Caco-2 (cell line): ENCODE data around the gene MAST3. TPM values are rescaled to one million over a fixed set of nuclear protein-coding genes. Genes with fewer than 3 reads are reported as not detected.

Source experiments
- BruUV-seq: library from RNA; stranded (reverse); fragments of 400-500 nt; replicated peaks from 2 replicates; lab custom pipeline; 2021; lab: Mats Ljungman, UMichigan
- CTCF ChIA-PET: fragments of 300-600 bp; sonication (Branson Sonifier 250); formaldehyde crosslinking; loops from one replicate; lab custom pipeline; 2022; ENCODE audit warnings: antibody characterized with exemption; lab: Charles Lee
- POLR2A ChIA-PET: fragments of 300-600 bp; sonication (Branson Sonifier 250); formaldehyde crosslinking; loops from one replicate; lab custom pipeline; 2022; ENCODE audit warnings: antibody characterized with exemption; lab: Charles Lee
- DNase-seq, 2 experiments: peaks; one replicate each; pipeline versions ENCODE4 v3.0.0 to v3.0.0-alpha.2; 2020 to 2022
- H3K27me3 ChIP-seq: replicated peaks from 2 replicates; pipeline ENCODE4 v1.6.0; 2011; ENCODE audit warnings: low read length; ENCODE audit not compliant: control insufficient read depth, insufficient read depth
- H3K36me3 ChIP-seq: 2 replicates; pipeline ENCODE4 v1.5.1; 2011; ENCODE audit warnings: low read length; ENCODE audit not compliant: control insufficient read depth, insufficient read depth
- H3K4me1 ChIP-seq: fragments of 250-450 bp; sonication (Bioruptor Pico); 2 replicates; pipeline ENCODE4 v1.5.1; 2020; ENCODE audit warnings: mild to moderate bottlenecking
- H3K4me3 ChIP-seq: 2 replicates; pipeline ENCODE4 v1.5.1; 2011; ENCODE audit warnings: low read depth, mild to moderate bottlenecking, control low read depth, low read length
- H3K9me3 ChIP-seq: fragments of 250-450 bp; sonication (Bioruptor Pico); 2 replicates; pipeline ENCODE4 v1.5.1; 2020; ENCODE audit warnings: mild to moderate bottlenecking, moderate library complexity
- H3K27ac Mint-ChIP-seq: one replicate; pipeline ENCODE4 v1.8.0; 2022; ENCODE audit warnings: mixed read lengths; ENCODE audit not compliant: unreplicated experiment
- H3K27me3 Mint-ChIP-seq: one replicate; pipeline ENCODE4 v1.8.0; 2022; ENCODE audit warnings: mixed read lengths; ENCODE audit not compliant: insufficient read depth, unreplicated experiment
- H3K36me3 Mint-ChIP-seq: one replicate; pipeline ENCODE4 v1.8.0; 2022; ENCODE audit warnings: mild to moderate bottlenecking, mixed read lengths; ENCODE audit not compliant: insufficient read depth, unreplicated experiment
- H3K4me1 Mint-ChIP-seq: one replicate; pipeline ENCODE4 v1.8.0; 2022; ENCODE audit warnings: low read depth, mixed read lengths; ENCODE audit not compliant: unreplicated experiment
- H3K4me3 Mint-ChIP-seq: one replicate; pipeline ENCODE4 v1.8.0; 2022; ENCODE audit warnings: mild to moderate bottlenecking, moderate library complexity, mixed read lengths; ENCODE audit not compliant: unreplicated experiment
- H3K9me3 Mint-ChIP-seq: one replicate; pipeline ENCODE4 v1.8.0; 2022; ENCODE audit warnings: mixed read lengths; ENCODE audit not compliant: unreplicated experiment
- intact Hi-C: fragments of 100-400 bp; cut with micrococcal nuclease; formaldehyde crosslinking; loops from one replicate; pipeline ENCODE4 v1.10.0; 2022; ENCODE audit not compliant: unreplicated experiment
- total RNA-seq: library from RNA; stranded (reverse); gene quantifications from 2 replicates; pipeline ENCODE4 v1.2.3, GENCODE V29; 2022
- TF ChIP-seq, protein P1 (sequence below), 2 experiments: fragments of 200-600 bp in 1 of 2; IDR thresholded peaks; 1 replicate in 1 of 2; 2 replicates in 1 of 2; pipeline versions ENCODE4 v1.5.1 to v1.8.0; 2011 to 2022; ENCODE audit warnings: antibody characterized with exemption in 1 of 2, control low read depth in 1 of 2, inconsistent platforms in 1 of 2, low read depth in 1 of 2, low read length in 1 of 2, mild to moderate bottlenecking in 1 of 2, moderate library complexity in 1 of 2; ENCODE audit not compliant: insufficient read depth in 1 of 2, severe bottlenecking in 1 of 2, unreplicated experiment in 1 of 2

The MAST3 gene
- total RNA-seq, 1 experiment from 2014 or later, result 8.2 TPM

- Histone ChIP-seq H3K9me3 (no peaks in the 10 kb centered on the region), H3K36me3 (no peaks in the 10 kb centered on the region; the same call in 1 of the 2 replicates), H3K4me1 (peaks cover 4% of the 10 kb centered on the region; the same call in 1 of the 2 replicates), H3K27me3 (no peaks in the 10 kb centered on the region), H3K4me3 (no peak overlapping the region)
- H3K9me3 Mint-ChIP-seq, result no peaks in the 10 kb centered on the region
- H3K4me1 Mint-ChIP-seq, result no peaks in the 10 kb centered on the region
- H3K27ac Mint-ChIP-seq, result no peak overlapping the region
- no peaks in the 10 kb centered on the region for H3K27me3 Mint-ChIP-seq
- CTCF ChIA-PET, result no interaction called here
- no peak for DNase-seq
- no peak overlapping the region for H3K4me3 Mint-ChIP-seq
- TF ChIP-seq, protein P1, sequence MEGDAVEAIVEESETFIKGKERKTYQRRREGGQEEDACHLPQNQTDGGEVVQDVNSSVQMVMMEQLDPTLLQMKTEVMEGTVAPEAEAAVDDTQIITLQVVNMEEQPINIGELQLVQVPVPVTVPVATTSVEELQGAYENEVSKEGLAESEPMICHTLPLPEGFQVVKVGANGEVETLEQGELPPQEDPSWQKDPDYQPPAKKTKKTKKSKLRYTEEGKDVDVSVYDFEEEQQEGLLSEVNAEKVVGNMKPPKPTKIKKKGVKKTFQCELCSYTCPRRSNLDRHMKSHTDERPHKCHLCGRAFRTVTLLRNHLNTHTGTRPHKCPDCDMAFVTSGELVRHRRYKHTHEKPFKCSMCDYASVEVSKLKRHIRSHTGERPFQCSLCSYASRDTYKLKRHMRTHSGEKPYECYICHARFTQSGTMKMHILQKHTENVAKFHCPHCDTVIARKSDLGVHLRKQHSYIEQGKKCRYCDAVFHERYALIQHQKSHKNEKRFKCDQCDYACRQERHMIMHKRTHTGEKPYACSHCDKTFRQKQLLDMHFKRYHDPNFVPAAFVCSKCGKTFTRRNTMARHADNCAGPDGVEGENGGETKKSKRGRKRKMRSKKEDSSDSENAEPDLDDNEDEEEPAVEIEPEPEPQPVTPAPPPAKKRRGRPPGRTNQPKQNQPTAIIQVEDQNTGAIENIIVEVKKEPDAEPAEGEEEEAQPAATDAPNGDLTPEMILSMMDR (IDR thresholded peaks at IDR 0.05; ENCODE audit: insufficient read depth in 1 of 2, low read depth in 1 of 2, low read length in 1 of 2, severe bottlenecking in 1 of 2, unreplicated experiment in 1 of 2), result no peak
- BruUV-seq, result no TSS peak
- POLR2A ChIA-PET, result no interaction called here
- intact Hi-C loops, result no loop called here
- H3K36me3 Mint-ChIP-seq, result peaks cover 15% of the 10 kb centered on the region
Measured at GRCh38 chr19:18197306-18197705, 99.7 kb downstream of the MAST3 start.

DNA sequence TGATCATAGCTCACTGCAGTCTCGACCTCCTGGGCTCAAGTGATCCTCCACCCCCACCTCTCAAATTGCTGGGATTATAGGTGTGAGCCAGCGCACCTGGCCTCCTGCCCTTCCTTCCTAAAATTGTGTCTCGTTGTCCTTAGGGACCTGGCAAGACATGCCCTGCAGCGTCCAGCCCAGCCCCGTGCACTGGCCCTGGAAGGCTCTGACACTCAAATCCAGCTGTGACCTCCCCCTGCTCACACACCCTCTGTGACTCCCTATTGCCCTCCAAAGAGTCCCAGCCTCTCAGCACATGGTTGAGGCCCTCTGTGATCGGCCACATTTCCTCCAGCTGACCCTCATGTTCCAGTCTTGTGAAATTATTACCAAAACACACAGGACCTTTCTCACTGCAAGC lies 100.4 kb downstream of the MAST3 start:
- Histone ChIP-seq H3K27me3 (no peaks in the 10 kb centered on the region), H3K9me3 (no peaks in the 10 kb centered on the region), H3K36me3 (no peaks in the 10 kb centered on the region; the same call in 1 of the 2 replicates), H3K4me3 (no peak overlapping the region), H3K4me1 (peaks cover 4% of the 10 kb centered on the region; the same call in 1 of the 2 replicates)
- DNase-seq, result no peak
- H3K4me1 Mint-ChIP-seq, result no peaks in the 10 kb centered on the region
- ChIA-PET POLR2A (no interaction called here), CTCF (no interaction called here)
- H3K4me3 Mint-ChIP-seq, result no peak overlapping the region
- no TSS peak for BruUV-seq
- no peaks in the 10 kb centered on the region for H3K27me3 Mint-ChIP-seq
- intact Hi-C loops, result no loop called here
- H3K9me3 Mint-ChIP-seq, result no peaks in the 10 kb centered on the region
- peaks cover 8% of the 10 kb centered on the region for H3K36me3 Mint-ChIP-seq
- TF ChIP-seq, protein P1 (IDR thresholded peaks at IDR 0.05; ENCODE audit: insufficient read depth in 1 of 2, low read depth in 1 of 2, low read length in 1 of 2, severe bottlenecking in 1 of 2, unreplicated experiment in 1 of 2), result no peak
- peak overlapping the region; percentile 39 for H3K27ac Mint-ChIP-seq

DNA sequence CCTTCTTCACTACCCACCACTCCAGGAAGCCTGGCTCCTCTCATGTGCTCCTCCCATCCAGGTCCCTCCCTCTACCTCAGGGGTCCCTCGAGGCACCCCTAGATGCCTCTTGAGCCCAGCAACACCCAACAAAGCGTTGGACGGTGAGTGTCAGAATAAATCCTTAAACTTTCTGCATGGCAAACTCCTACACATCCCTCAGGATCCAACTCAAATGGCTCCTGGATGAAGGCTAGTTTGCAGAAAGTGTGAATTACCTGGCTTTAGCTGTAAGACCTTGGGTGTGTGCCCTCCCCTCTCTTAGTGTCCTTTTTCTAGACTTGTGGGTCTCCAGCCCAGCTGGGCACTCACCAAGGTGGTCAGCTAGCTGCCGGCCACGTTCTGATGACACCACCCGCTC lies 100.8 kb downstream of the MAST3 start:
- Histone ChIP-seq H3K4me1 (peaks cover 4% of the 10 kb centered on the region; the same call in 1 of the 2 replicates), H3K36me3 (no peaks in the 10 kb centered on the region; the same call in 1 of the 2 replicates), H3K9me3 (no peaks in the 10 kb centered on the region), H3K27me3 (no peaks in the 10 kb centered on the region), H3K4me3 (no peak overlapping the region)
- ChIA-PET CTCF (no interaction called here), POLR2A (no interaction called here)
- TF ChIP-seq, protein P1 (IDR thresholded peaks at IDR 0.05; ENCODE audit: insufficient read depth in 1 of 2, low read depth in 1 of 2, low read length in 1 of 2, severe bottlenecking in 1 of 2, unreplicated experiment in 1 of 2), result no peak
- H3K9me3 Mint-ChIP-seq, result no peaks in the 10 kb centered on the region
- no peaks in the 10 kb centered on the region for H3K27me3 Mint-ChIP-seq
- intact Hi-C loops, result no loop called here
- BruUV-seq, result no TSS peak
- no peaks in the 10 kb centered on the region for H3K4me1 Mint-ChIP-seq
- H3K36me3 Mint-ChIP-seq, result peaks cover 5% of the 10 kb centered on the region
- H3K4me3 Mint-ChIP-seq, result no peak overlapping the region
- no peak for DNase-seq
- H3K27ac Mint-ChIP-seq, result peak overlapping the region; percentile 39

Other genes starting within 250 kb of the MAST3 start
- not detected in 2 replicates for gene JAK3, start 249.8 kb upstream of the MAST3 start, total RNA-seq
- gene RPL18A, start 237.9 kb upstream of the MAST3 start, total RNA-seq, result 1,599 and 1,686 TPM in 2 replicates
- 0.43 TPM in 1 of 2 replicates, not detected in the other for gene SLC5A5, start 225.8 kb upstream of the MAST3 start, total RNA-seq
- gene CCDC124, start 164.8 kb upstream of the MAST3 start, total RNA-seq, result 73.3 TPM in 2 replicates
- gene KCNN1, start 130.7 kb upstream of the MAST3 start, total RNA-seq, result not detected in 2 replicates
- 6.0 and 6.5 TPM in 2 replicates for gene ARRDC2, start 89.6 kb upstream of the MAST3 start, total RNA-seq
- not detected in 2 replicates for gene IL12RB1, start 10.8 kb upstream of the MAST3 start, total RNA-seq
- gene PIK3R2, start 55.4 kb downstream of the MAST3 start, total RNA-seq, result 34.3 and 37.8 TPM in 2 replicates
- gene IFI30, start 76.0 kb downstream of the MAST3 start, total RNA-seq, result 38.3 and 39.6 TPM in 2 replicates
- gene MPV17L2, start 95.4 kb downstream of the MAST3 start, total RNA-seq, result 14.1 and 16.6 TPM in 2 replicates
- 2.3 and 3.9 TPM in 2 replicates for gene RAB3A, start 106.3 kb downstream of the MAST3 start, total RNA-seq
- gene PDE4C, start 128.7 kb downstream of the MAST3 start, total RNA-seq, result 0.36 and 0.46 TPM in 2 replicates
- 1.5 and 2.1 TPM in 2 replicates for gene IQCN, start 176.7 kb downstream of the MAST3 start, total RNA-seq
- 75.5 and 78.8 TPM in 2 replicates for gene JUND, start 183.8 kb downstream of the MAST3 start, total RNA-seq
- gene LSM4, start 225.3 kb downstream of the MAST3 start, total RNA-seq, result 184 and 186 TPM in 2 replicates
- gene PGPEP1, start 242.8 kb downstream of the MAST3 start, total RNA-seq, result 25.6 and 26.0 TPM in 2 replicates